Measurements from ENCODE around the gene P2RY2. TPM values are rescaled to one million over a fixed set of nuclear protein-coding genes. Genes with fewer than 3 reads are reported as not detected.
A peak's percentile ranks its signal among the peaks of the same experiment; 100 is the strongest.

The P2RY2 gene
- total and polyA plus RNA-seq, 2 of the 8 experiments (the other 6 are each of a cell fraction or from before 2014, with no cell fraction given) = 1.0 to 1.5 TPM

DNA sequence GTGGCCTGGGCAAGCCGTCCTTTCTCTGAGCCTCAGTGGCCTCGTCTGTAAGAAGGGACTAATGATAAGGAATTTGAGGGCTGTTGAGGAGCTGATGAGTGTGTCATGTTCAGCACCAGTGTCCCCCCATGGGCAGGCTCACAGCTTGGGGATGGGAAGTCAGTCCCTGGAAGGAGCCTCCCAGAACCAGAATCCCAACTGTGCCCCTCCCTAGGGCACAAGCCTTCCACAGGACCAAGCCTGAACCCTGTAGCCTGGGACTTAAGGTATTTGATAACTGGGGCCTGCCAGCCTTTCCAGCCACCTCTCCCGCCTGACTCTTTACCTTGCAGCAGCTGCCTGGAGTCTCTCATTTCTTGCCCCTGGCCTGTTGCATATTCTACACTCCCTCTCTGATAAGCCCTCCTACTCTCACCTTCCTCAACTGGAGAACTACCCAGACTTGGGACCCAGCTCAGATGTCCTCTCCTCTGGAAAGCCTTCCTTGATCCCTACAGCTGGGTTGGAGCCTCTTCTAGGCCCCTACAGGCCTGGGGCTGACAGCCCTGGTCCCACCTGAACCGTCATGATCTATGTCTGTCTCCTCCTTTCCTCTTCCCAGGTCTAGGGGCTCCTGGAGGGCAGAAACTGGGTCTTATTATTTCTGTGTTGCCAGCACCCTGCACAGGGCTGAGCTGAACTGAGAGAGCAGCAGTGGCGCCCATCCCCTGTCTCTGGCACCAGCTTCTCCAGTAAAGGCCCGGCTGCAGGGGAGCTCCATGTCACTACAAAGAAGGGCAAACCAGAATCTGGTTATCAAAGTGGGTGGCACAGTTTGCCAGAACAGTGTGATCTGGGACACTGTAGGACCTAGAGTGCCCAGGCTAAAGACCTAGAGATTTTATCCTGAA, 1.6 kb downstream of the P2RY2 start:
- H3K18ac ChIP-seq (ENCODE audit: extremely low read depth, low read length) = no peak overlapping the region
- 86% methylated on average over 6 of the region's 6 CpGs; no CpG with 5 or more reads in 1 of the 2 experiments for WGBS, 2 experiments (ENCODE audit: extremely low coverage in 1 of 2, insufficient coverage in 1 of 2, insufficient read length in 1 of 2, insufficient replicate concordance in 2 of 2, low coverage in 1 of 2, low lambda C conversion rate in 2 of 2, missing lambda C conversion rate in 1 of 2)
- H3K27me3 ChIP-seq (replicated peaks in 1 of 4; ENCODE audit: control insufficient read depth in 3 of 4, extremely low read depth in 1 of 4, insufficient read depth in 3 of 4, low read length in 3 of 4) = peaks cover 2 to 35% (median 31%) of the 10 kb centered on the region in 4 experiments
- H3K4me1 ChIP-seq (replicated peaks in 1 of 4; ENCODE audit: control insufficient read depth in 3 of 4, insufficient read depth in 4 of 4, low read length in 3 of 4) = peaks cover 0 to 5% (median 2%) of the 10 kb centered on the region in 4 experiments; a peak in 5 of 7 replicates
- H3K79me1 ChIP-seq (ENCODE audit: low read depth, low read length) = no peaks in the 10 kb centered on the region
- H2BK15ac ChIP-seq (ENCODE audit: low read length) = no peak overlapping the region
- H2BK12ac ChIP-seq (ENCODE audit: low read depth, low read length) = no peak overlapping the region
- DNase-seq (ENCODE audit: low read depth in 1 of 2, low spot score in 2 of 2) = no peak
- no peak for FAIRE-seq
- no peak overlapping the region for H3K27ac ChIP-seq (ENCODE audit: low read depth, low read length)
- H3K56ac ChIP-seq (replicated peaks; ENCODE audit: insufficient read length, low read depth, low read length) = no peak overlapping the region
- no peak overlapping the region for H3K4ac ChIP-seq (replicated peaks; ENCODE audit: insufficient read length, low read depth, low read length)
- no peak overlapping the region for H2BK20ac ChIP-seq (ENCODE audit: low read length)
- no peak overlapping the region; the same call in 1 of the 2 replicates for H2AK5ac ChIP-seq (ENCODE audit: low read depth, low read length)
- H3K23me2 ChIP-seq (ENCODE audit: low read depth, low read length) = peaks cover 12% of the 10 kb centered on the region; the same call in 1 of the 2 replicates
- no peak overlapping the region for H3K4me3 ChIP-seq (ENCODE audit: extremely low read depth in 1 of 4, insufficient read depth in 2 of 4, low read depth in 3 of 4, low read length in 4 of 4)
- H3K23ac ChIP-seq (ENCODE audit: insufficient read length) = no peak overlapping the region
- H4K20me1 ChIP-seq (replicated peaks in 1 of 2; ENCODE audit: control insufficient read depth in 1 of 2, insufficient read depth in 2 of 2, low read length in 2 of 2) = no peaks in the 10 kb centered on the region
- H4K8ac ChIP-seq (ENCODE audit: extremely low read depth, insufficient read depth, low read length) = no peak overlapping the region; the same call in none of the 2 replicates
- H4K5ac ChIP-seq (ENCODE audit: insufficient read length, low read depth, low read length) = no peak overlapping the region
- no peak overlapping the region for H3K9ac ChIP-seq (replicated peaks in 1 of 4; ENCODE audit: extremely low read depth in 1 of 4, low read depth in 3 of 4, low read length in 3 of 4)
- no peaks in the 10 kb centered on the region for H3K36me3 ChIP-seq (ENCODE audit: control insufficient read depth in 2 of 4, insufficient read depth in 4 of 4, low read length in 3 of 4)
- H2AFZ ChIP-seq (ENCODE audit: low read length) = no peak overlapping the region
- H3K4me2 ChIP-seq (ENCODE audit: insufficient read depth in 1 of 2, low read depth in 2 of 2, low read length in 2 of 2) = peak overlapping the region in 1 of 2 experiments; percentile 70; a peak in 1 of 4 replicates
- no peaks in the 10 kb centered on the region for H3K9me3 ChIP-seq (ENCODE audit: insufficient read depth in 2 of 2, low read depth in 1 of 2, low read length in 1 of 2)
- no peak overlapping the region for H2BK120ac ChIP-seq (replicated peaks; ENCODE audit: low read depth, low read length)
- H4K91ac ChIP-seq (replicated peaks; ENCODE audit: insufficient read length, low read length) = no peak overlapping the region
- ChIA-PET CTCF (ENCODE audit: partially characterized antibody) (interaction anchor here (0.6 to 3.3 kb wide), 20 partner anchors 7 to 767 kb away, joined by 3 to 50 read pairs (median 4); no protein-coding TSS in a partner anchor), POLR2A (ENCODE audit: partially characterized antibody) (interaction anchor here (0.8 to 1.3 kb wide), 2 partner anchors 10 to 33 kb away, joined by 3 to 4 read pairs; no protein-coding TSS in a partner anchor)
- no peak overlapping the region for H2BK5ac ChIP-seq (ENCODE audit: low read depth, low read length)
- no peaks in the 10 kb centered on the region for H3K79me2 ChIP-seq (ENCODE audit: control insufficient read depth in 1 of 2, insufficient read depth in 2 of 2, low read length in 2 of 2)
- H3K14ac ChIP-seq (ENCODE audit: insufficient read length) = no peak overlapping the region
- TF ChIP-seq, protein P1, sequence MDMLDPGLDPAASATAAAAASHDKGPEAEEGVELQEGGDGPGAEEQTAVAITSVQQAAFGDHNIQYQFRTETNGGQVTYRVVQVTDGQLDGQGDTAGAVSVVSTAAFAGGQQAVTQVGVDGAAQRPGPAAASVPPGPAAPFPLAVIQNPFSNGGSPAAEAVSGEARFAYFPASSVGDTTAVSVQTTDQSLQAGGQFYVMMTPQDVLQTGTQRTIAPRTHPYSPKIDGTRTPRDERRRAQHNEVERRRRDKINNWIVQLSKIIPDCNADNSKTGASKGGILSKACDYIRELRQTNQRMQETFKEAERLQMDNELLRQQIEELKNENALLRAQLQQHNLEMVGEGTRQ (IDR thresholded peaks at IDR 0.05; ENCODE audit: low read length) = no peak
- TF ChIP-seq CEBPB (IDR thresholded peaks at IDR 0.05; ENCODE audit: low read depth, low read length) (no peak), JUN (IDR thresholded peaks at IDR 0.05; ENCODE audit: low read depth, low read length) (no peak), FOSL1 (IDR thresholded peaks at IDR 0.05; ENCODE audit: insufficient read depth, low read depth, low read length) (no peak), RNF2 (IDR thresholded peaks at IDR 0.05; ENCODE audit: borderline replicate concordance, low read depth, low read length, missing control alignments, poor library complexity, severe bottlenecking) (no peak), HDAC6 (IDR thresholded peaks at IDR 0.05; ENCODE audit: low read depth, low read length) (no peak), MAFK (IDR thresholded peaks at IDR 0.05; ENCODE audit: low read depth, low read length) (no peak), POLR2A (IDR thresholded peaks at IDR 0.05; ENCODE audit: control extremely low read depth in 1 of 2, low read depth in 2 of 2, low read length in 2 of 2) (no peak), GTF2F1 (IDR thresholded peaks at IDR 0.05; ENCODE audit: borderline replicate concordance, low read depth, low read length) (no peak)
- TF ChIP-seq, protein P2, sequence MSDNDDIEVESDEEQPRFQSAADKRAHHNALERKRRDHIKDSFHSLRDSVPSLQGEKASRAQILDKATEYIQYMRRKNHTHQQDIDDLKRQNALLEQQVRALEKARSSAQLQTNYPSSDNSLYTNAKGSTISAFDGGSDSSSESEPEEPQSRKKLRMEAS (IDR thresholded peaks at IDR 0.05) = no peak
